T47D (cell line): Measurements from ENCODE around the gene DCAF8.

Experiments used
- DNase-seq, 2 experiments: peaks; one replicate each; pipeline versions ENCODE4 v3.0.0 to v3.0.0-alpha.2; 2011 to 2012; ENCODE audit warnings: low read depth in 1 of 2, low spot score in 1 of 2
- JUND ChIP-seq: IDR thresholded peaks from 2 replicates; pipeline ENCODE4 v1.6.1; 2012; ENCODE audit warnings: low read depth
- in situ Hi-C: cut with HindIII; loops from 2 replicates; pipeline ENCODE4 v1.10.0; 2016; ENCODE audit warnings: low sequenced_read_pairs, low pct_unique_long_range_greater_than_20kb

The DCAF8 gene

DNA sequence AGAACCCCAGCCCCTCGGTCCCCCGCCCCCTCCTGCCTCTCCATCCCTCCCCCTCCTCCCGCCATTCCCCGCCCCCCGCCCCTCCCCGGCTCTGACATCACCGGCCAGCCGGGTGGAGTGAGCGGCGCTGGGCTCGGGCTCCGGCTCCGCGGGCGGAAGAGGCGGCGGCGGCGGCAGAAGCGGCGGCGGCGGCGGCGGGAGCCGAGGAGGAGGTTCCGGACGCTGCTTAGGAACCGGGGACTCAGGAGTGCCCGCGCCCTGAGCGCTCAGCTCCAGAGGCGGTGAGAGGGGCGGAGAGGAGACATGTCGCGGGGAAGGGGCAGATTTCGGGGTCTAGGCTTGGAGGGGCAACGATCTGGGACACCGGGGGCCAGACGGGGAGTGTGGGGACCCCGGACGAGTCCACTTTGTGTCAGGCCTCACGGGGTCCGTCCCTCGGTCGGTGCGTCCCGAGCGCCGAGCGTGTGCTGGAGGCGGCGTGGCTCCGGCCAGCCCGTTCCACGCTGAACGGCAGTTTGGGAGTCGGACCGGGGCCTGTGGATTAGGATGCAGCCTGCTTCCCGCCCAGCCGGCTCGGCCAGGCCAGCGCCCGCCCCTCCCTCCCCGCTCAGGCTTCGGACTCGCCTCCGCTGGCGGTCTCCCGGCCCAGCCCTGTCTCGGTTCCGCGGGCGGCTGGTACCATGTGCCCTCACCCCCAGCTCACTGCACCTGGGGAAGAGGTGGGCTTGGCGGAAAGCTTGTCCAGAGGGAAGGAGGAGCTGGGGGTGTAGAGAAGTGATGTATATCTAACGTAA is 56.9 kb downstream of the DCAF8 start, which contains the start of gene PEA15:
Gene PEA15 (plus strand): TSS at position 143 of the 794 bp plus-strand sequence. CDS start 6,161 bp downstream, outside the sequence.
- in situ Hi-C loops: no loop called here
- TF ChIP-seq JUND: no peak
- DNase-seq: peak; percentile 85 to 92

DNA sequence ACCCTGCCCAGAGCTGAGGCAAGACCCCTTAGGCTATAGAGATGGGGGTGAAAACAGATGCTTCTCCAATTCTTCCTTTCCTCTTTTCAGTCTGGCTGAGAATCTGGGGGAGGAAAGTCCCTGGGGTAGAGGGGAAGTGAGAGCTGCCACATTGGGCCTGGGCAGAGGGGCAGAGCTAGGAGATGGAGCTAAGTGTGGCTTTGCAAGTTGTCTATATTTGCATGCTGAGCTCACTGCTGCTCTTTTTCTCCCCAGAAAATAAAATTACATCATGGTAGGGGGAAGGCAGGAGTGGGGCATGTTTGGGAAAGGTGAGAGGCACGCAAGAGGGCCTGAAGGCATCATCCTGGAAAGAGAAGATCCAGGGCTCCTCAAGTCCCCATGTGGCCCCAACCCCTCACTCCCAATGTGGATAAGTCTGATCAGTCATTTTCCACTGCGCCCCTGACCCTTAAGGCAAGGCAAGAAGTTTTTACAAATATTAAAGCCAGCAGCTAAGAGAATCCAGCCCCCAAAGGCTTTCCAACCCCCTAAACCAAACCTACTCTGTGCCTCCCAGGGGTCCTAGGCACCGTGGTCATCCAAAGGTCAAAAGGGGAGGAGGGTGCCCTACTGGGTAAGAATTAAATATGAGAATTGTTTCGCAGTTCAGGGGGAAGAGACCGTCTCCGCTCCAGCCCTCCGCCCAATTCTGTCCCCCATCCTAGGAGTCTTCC is 57.7 kb downstream of the DCAF8 start:
- in situ Hi-C loops: no loop called here
- DNase-seq: no peak
- TF ChIP-seq JUND: no peak

DNA sequence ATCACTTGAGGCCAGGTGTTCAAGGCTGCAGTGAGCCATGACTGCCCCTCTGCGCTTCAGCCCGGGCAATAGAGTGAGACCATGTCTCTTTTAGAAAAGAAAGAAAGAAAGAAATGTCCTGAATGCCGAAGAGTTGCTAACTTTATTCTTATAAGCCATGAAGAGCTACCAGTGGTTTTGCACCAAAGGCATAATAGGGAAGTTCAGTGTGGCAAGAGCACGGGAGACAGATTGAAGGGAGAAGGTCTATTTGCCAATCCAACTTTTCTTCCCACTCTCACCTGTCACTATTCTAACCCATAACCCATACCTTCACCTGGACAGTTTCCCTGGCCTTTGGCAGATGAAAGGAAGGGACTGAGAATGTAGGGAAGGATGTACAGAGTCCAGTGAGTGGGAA is 61.6 kb downstream of the DCAF8 start:
- no peak for DNase-seq
- TF ChIP-seq JUND: no peak
- in situ Hi-C loops: no loop called here

DNA sequence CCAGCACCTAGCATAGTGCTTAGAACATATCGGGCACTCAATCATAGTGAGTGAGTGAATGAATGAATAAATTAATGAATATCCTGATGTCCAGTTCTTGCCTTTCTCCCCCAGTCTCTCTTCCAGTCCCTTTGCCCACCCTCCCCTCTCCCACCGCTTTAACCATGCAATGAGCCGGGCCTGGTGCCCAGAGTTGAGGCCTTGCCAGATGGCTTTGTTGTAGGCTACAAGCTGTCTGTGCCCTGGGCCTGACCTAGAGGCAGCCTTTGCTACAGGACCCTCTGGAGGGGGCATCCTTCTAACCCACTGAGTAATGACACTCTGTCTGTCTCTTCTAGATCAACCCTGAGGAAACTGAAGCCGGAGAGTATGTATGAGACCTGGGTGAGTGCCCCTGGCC is 65.1 kb downstream of the DCAF8 start:
- in situ Hi-C loops: no loop called here
- TF ChIP-seq JUND: no peak
- no peak for DNase-seq

- in situ Hi-C loops: no loop called here
- no peak for DNase-seq
- TF ChIP-seq JUND: no peak
These were observed 66.2 kb downstream of the DCAF8 start for GRCh38 chr1:160196143-160196542.

- in situ Hi-C loops: no loop called here
These were observed 67.7 kb downstream of the DCAF8 start for GRCh38 chr1:160194737-160195059.

GRCh38 chr1:160193832-160194736 is 68.3 kb downstream of the DCAF8 start:
- DNase-seq: no peak
- in situ Hi-C loops: no loop called here
- TF ChIP-seq JUND: no peak

More at GRCh38 chr1:160194737-160195059, 67.7 kb downstream of the DCAF8 start:
- no peak for TF ChIP-seq JUND
- DNase-seq: no peak

DNA sequence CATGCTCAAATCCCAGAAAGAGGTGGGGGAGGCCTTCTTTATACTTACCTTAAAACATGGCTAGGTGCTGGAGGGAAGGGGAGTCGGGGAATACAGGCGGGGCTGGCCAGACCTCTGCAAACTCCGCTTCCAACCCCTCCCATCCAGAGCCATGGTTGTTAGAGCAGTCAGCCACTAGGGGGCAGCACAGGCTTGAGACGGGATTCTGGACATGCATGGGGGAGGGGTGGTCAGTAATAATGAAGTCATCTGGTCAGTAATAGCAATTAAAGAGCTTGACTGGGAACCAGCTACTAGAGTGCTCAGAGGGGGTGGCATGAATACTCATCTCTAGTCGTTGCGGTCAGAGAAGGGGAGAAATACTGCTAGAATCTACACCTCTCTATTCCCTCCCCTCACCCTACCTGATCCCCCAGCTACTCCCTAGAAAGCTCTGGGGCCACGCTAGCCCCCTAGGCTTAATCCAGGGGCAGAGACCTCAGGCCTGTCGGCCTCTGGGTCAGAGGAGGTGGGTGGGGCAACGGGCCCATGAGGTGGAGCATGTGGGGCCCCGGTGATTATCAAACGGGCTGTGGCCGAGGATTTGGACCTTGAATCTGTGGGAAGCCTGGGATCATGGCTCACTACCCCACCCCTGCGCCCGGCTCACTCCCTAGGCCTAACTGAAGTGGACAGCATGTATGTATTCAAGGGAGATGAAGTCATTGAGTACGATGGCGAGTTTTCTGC is 69.1 kb downstream of the DCAF8 start:
- in situ Hi-C loops: no loop called here
- peak; percentile 59 to 91 for DNase-seq
- TF ChIP-seq JUND: no peak

DNA sequence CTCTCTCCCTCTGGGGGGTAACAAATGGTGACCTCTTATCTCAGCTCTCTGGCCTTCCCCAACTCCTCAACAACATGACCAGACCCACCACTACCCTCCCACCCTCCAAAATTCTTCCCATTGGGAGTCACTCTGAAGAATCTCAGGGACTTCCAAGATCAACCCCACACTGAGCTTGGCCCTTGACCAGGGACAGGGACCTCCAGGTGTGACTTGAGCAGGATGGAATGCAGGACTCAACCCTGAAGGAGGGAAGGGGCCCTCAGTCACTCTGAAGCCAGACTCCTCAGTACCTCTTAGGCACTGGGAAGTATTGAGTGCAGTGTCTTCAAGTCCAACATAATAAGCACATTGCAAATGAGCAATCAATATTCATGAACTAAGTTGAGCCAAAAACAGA is 70.1 kb downstream of the DCAF8 start:
- no peak for TF ChIP-seq JUND
- in situ Hi-C loops: no loop called here
- DNase-seq: no peak

DNA sequence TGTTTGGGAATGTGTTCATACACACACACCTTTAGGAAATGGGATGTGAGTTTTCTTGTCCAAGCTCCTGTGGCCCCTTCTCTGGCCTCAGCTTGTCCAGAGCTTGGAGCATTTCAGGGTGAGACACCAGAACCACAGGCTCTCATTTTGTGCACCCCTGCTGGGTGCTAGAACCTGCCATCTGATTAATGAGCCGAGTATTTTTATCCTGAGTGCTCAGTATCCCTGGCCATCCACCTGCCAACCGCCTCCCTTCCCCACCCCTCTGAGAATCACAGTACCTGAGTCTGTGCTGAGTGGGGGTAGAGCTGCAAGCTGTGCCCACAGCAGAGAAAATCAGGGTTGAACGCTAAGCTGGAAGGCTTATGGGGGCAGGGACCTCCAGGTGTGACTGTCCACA is 70.6 kb downstream of the DCAF8 start:
- no peak for TF ChIP-seq JUND
- no peak for DNase-seq
- in situ Hi-C loops: no loop called here

- no peak for DNase-seq
- no peak for TF ChIP-seq JUND
- in situ Hi-C loops: no loop called here
These were observed 72.4 kb downstream of the DCAF8 start, which contains the start of gene CASQ1 for GRCh38 chr1:160189649-160190625. TSS of gene CASQ1 (plus strand) at chr1:160190575. CDS start at chr1:160190752, 177 bp downstream.
